B cell (primary cell): Measurements from ENCODE around the gene TXNDC11.

ENCODE experiments used
- EZH2 ChIP-seq: IDR thresholded peaks from 2 replicates; pipeline ENCODE4 v1.6.1; 2012; ENCODE audit warnings: borderline replicate concordance, low read depth, mild to moderate bottlenecking, moderate library complexity, low read length; ENCODE audit not compliant: insufficient read depth, poor library complexity, severe bottlenecking
- TF ChIP-seq, protein P1 (sequence below): fragments of 200-600 bp; IDR thresholded peaks from one replicate; pipeline ENCODE4 v1.8.0; 2022; ENCODE audit warnings: antibody characterized with exemption, mild to moderate bottlenecking

GRCh38 chr16:11722468-11722808 is 20.2 kb downstream of the TXNDC11 start:
- TF ChIP-seq, protein P1, sequence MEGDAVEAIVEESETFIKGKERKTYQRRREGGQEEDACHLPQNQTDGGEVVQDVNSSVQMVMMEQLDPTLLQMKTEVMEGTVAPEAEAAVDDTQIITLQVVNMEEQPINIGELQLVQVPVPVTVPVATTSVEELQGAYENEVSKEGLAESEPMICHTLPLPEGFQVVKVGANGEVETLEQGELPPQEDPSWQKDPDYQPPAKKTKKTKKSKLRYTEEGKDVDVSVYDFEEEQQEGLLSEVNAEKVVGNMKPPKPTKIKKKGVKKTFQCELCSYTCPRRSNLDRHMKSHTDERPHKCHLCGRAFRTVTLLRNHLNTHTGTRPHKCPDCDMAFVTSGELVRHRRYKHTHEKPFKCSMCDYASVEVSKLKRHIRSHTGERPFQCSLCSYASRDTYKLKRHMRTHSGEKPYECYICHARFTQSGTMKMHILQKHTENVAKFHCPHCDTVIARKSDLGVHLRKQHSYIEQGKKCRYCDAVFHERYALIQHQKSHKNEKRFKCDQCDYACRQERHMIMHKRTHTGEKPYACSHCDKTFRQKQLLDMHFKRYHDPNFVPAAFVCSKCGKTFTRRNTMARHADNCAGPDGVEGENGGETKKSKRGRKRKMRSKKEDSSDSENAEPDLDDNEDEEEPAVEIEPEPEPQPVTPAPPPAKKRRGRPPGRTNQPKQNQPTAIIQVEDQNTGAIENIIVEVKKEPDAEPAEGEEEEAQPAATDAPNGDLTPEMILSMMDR: no peak
- no peak for TF ChIP-seq EZH2
